RKO (cell line): Measurements from ENCODE around the gene DAZAP1.

Experiments
- DNase-seq: peaks from one replicate; pipeline ENCODE4 v3.0.0-alpha.2; 2016; ENCODE audit warnings: low spot score

DAZAP1 gene

GRCh38 chr19:1445185-1445931, 38.0 kb downstream of the DAZAP1 start:
- DNase-seq: peak; percentile 79

GRCh38 chr19:1445932-1446712, 38.7 kb downstream of the DAZAP1 start:
- DNase-seq: peak; percentile 47

- DNase-seq: no peak
Observed at GRCh38 chr19:1446713-1447481, 39.5 kb downstream of the DAZAP1 start.

- no peak for DNase-seq
Observed at GRCh38 chr19:1447504-1447903, 40.1 kb downstream of the DAZAP1 start.

- DNase-seq: no peak
Observed at GRCh38 chr19:1447944-1448343, 40.6 kb downstream of the DAZAP1 start.

GRCh38 chr19:1449467-1450442, 42.4 kb downstream of the DAZAP1 start, which contains the start of gene APC2:
APC2 (plus strand) TSS chr19:1450121; CDS start chr19:1453002, 2,881 bp downstream.
- no peak for DNase-seq

- no peak for DNase-seq
Observed at GRCh38 chr19:1450735-1451731, 43.6 kb downstream of the DAZAP1 start.

- DNase-seq: no peak
Observed at GRCh38 chr19:1451916-1452801, 44.8 kb downstream of the DAZAP1 start.

GRCh38 chr19:1452802-1453524, 45.6 kb downstream of the DAZAP1 start:
- DNase-seq: no peak

- DNase-seq: peak; percentile 90
Observed at GRCh38 chr19:1453525-1454364, 46.4 kb downstream of the DAZAP1 start.

GRCh38 chr19:1455002-1455335, 47.6 kb downstream of the DAZAP1 start:
- no peak for DNase-seq

- DNase-seq: peak; percentile 81
Observed at GRCh38 chr19:1455336-1456120, 48.1 kb downstream of the DAZAP1 start.

GRCh38 chr19:1456121-1456900, 48.9 kb downstream of the DAZAP1 start:
- no peak for DNase-seq

- no peak for DNase-seq
Observed at GRCh38 chr19:1457031-1457739, 49.8 kb downstream of the DAZAP1 start.

GRCh38 chr19:1457892-1458291, 50.5 kb downstream of the DAZAP1 start:
- DNase-seq: no peak
